HEK293 (cell line): Measurements from ENCODE around the gene DPYD.

Experiments
- CTCF ChIA-PET: fragments of 350-600 bp; formaldehyde crosslinking; extraction: SDS; loops from one replicate; lab custom pipeline; 2021; ENCODE audit warnings: antibody characterized with exemption; lab: Yijun Ruan, JAX
- POLR2A ChIA-PET: fragments of 300-600 bp; formaldehyde crosslinking; extraction: SDS; loops from one replicate; lab custom pipeline; 2020; ENCODE audit warnings: antibody characterized with exemption, inconsistent platforms; lab: Yijun Ruan, JAX
- H3K27ac ChIP-seq: fragments of 200-500 bp; sonication (Bioruptor generic); 2 replicates; pipeline ENCODE4 v1.5.1; 2014; ENCODE audit warnings: low read depth, low read length, control low read depth, inconsistent platforms; ENCODE audit errors: extremely low read depth
- H3K36me3 ChIP-seq, 2 experiments: fragments of 200-500 bp in 1 of 2; sonication (Bioruptor generic) in 1 of 2; 1 replicate in 1 of 2; 2 replicates in 1 of 2; pipeline ENCODE4 v1.5.1; 2014 to 2017; ENCODE audit warnings: inconsistent platforms in 2 of 2, low read length in 2 of 2; ENCODE audit not compliant: control insufficient read depth in 2 of 2, insufficient read depth in 1 of 2
- H3K4me1 ChIP-seq: fragments of 200-500 bp; sonication (Bioruptor generic); 2 replicates; pipeline ENCODE4 v1.5.1; 2014; ENCODE audit warnings: mild to moderate bottlenecking, low read length, inconsistent platforms; ENCODE audit not compliant: control insufficient read depth, insufficient read depth
- H3K4me3 ChIP-seq: 2 replicates; pipeline ENCODE4 v1.5.1; 2011; ENCODE audit warnings: low read depth, mild to moderate bottlenecking, control low read depth, low read length, moderate library complexity
- H3K9me3 ChIP-seq: fragments of 200-500 bp; sonication (Bioruptor generic); 2 replicates; pipeline ENCODE4 v1.5.1; 2014; ENCODE audit warnings: low read depth, low read length, inconsistent platforms; ENCODE audit not compliant: control insufficient read depth, insufficient read depth
- BCL11A ChIP-seq: fragments of 450-650 bp; formaldehyde crosslinking; IDR thresholded peaks from 2 replicates; pipeline ENCODE4 v1.5.1; 2016; ENCODE audit warnings: low read depth, missing biosample characterization, missing genetic modification characterization
- KLF1 ChIP-seq: fragments of 450-650 bp; formaldehyde crosslinking; IDR thresholded peaks from 2 replicates; pipeline ENCODE4 v1.5.1; 2016; ENCODE audit warnings: missing biosample characterization, missing genetic modification characterization
- KLF17 ChIP-seq: fragments of 450-650 bp; formaldehyde crosslinking; IDR thresholded peaks from 2 replicates; pipeline ENCODE4 v1.5.1; 2016; ENCODE audit warnings: missing biosample characterization, missing genetic modification characterization
- KLF8 ChIP-seq: fragments of 450-650 bp; formaldehyde crosslinking; IDR thresholded peaks from 2 replicates; pipeline ENCODE4 v1.5.1; 2016; ENCODE audit warnings: missing biosample characterization, missing genetic modification characterization
- MEIS1 ChIP-seq: sonication (generic); formaldehyde crosslinking; IDR thresholded peaks from 2 replicates; pipeline ENCODE4 v1.8.1; 2022; ENCODE audit warnings: missing genetic modification reagents, mild to moderate bottlenecking, borderline replicate concordance
- MZF1 ChIP-seq: fragments of 450-650 bp; formaldehyde crosslinking; IDR thresholded peaks from 2 replicates; pipeline ENCODE4 v1.5.1; 2017; ENCODE audit warnings: missing biosample characterization, missing genetic modification characterization, borderline replicate concordance
- OSR2 ChIP-seq: fragments of 450-650 bp; formaldehyde crosslinking; IDR thresholded peaks from 2 replicates; pipeline ENCODE4 v1.5.1; 2016; ENCODE audit warnings: missing biosample characterization, missing genetic modification characterization
- OVOL3 ChIP-seq: fragments of 450-650 bp; formaldehyde crosslinking; IDR thresholded peaks from 2 replicates; pipeline ENCODE4 v1.5.1; 2016; ENCODE audit warnings: missing biosample characterization, missing genetic modification characterization
- SP7 ChIP-seq: fragments of 450-650 bp; formaldehyde crosslinking; IDR thresholded peaks from 2 replicates; pipeline ENCODE4 v1.5.1; 2016; ENCODE audit warnings: missing biosample characterization, missing genetic modification characterization
- TCF7L2 ChIP-seq: IDR thresholded peaks from 2 replicates; pipeline ENCODE4 v1.6.1; 2011; ENCODE audit warnings: low read depth, mild to moderate bottlenecking, inconsistent platforms, low read length, moderate library complexity, borderline replicate concordance
- ZBTB21 ChIP-seq: fragments of 450-650 bp; formaldehyde crosslinking; IDR thresholded peaks from 2 replicates; pipeline ENCODE4 v1.5.1; 2017; ENCODE audit warnings: missing biosample characterization, missing genetic modification characterization
- ZFP3 ChIP-seq: fragments of 450-650 bp; formaldehyde crosslinking; IDR thresholded peaks from 2 replicates; pipeline ENCODE4 v1.5.1; 2016; ENCODE audit warnings: low read depth, missing biosample characterization, missing genetic modification characterization
- ZNF140 ChIP-seq: fragments of 450-650 bp; formaldehyde crosslinking; IDR thresholded peaks from 2 replicates; pipeline ENCODE4 v1.5.1; 2016; ENCODE audit warnings: missing biosample characterization, missing genetic modification characterization
- ZNF184 ChIP-seq: fragments of 450-650 bp; IDR thresholded peaks from 2 replicates; pipeline ENCODE4 v1.5.1; 2018; ENCODE audit warnings: missing biosample characterization, mild to moderate bottlenecking, missing genetic modification characterization
- ZNF221 ChIP-seq: fragments of 450-650 bp; formaldehyde crosslinking; IDR thresholded peaks from 2 replicates; pipeline ENCODE4 v1.5.1; 2017; ENCODE audit warnings: missing biosample characterization, missing genetic modification characterization, borderline replicate concordance
- ZNF311 ChIP-seq: fragments of 450-650 bp; formaldehyde crosslinking; IDR thresholded peaks from 2 replicates; pipeline ENCODE4 v1.5.1; 2017; ENCODE audit warnings: missing biosample characterization, missing genetic modification characterization, borderline replicate concordance
- ZNF529 ChIP-seq: fragments of 450-650 bp; formaldehyde crosslinking; IDR thresholded peaks from 2 replicates; pipeline ENCODE4 v1.5.1; 2017; ENCODE audit warnings: missing genetic modification characterization, missing biosample characterization; ENCODE audit not compliant: insufficient replicate concordance
- ZNF555 ChIP-seq: fragments of 450-650 bp; formaldehyde crosslinking; conservative IDR thresholded peaks from 2 replicates; pipeline ENCODE4 v1.5.1; 2017; ENCODE audit warnings: missing biosample characterization, mild to moderate bottlenecking, missing genetic modification characterization, inconsistent platforms
- ZNF629 ChIP-seq: fragments of 450-650 bp; formaldehyde crosslinking; IDR thresholded peaks from 2 replicates; pipeline ENCODE4 v1.5.1; 2017; ENCODE audit warnings: missing biosample characterization, missing genetic modification characterization
- ZNF654 ChIP-seq: fragments of 450-650 bp; formaldehyde crosslinking; IDR thresholded peaks from 2 replicates; pipeline ENCODE4 v1.5.1; 2016; ENCODE audit warnings: low read depth, missing biosample characterization, missing genetic modification characterization
- TF ChIP-seq, protein P1 (sequence below): fragments of 450-650 bp; formaldehyde crosslinking; IDR thresholded peaks from 2 replicates; pipeline ENCODE4 v1.5.1; 2016; ENCODE audit warnings: missing biosample characterization, missing genetic modification characterization
- TF ChIP-seq, protein P2 (sequence below): fragments of 450-650 bp; formaldehyde crosslinking; IDR thresholded peaks from 2 replicates; pipeline ENCODE4 v1.5.1; 2017; ENCODE audit warnings: missing biosample characterization, missing genetic modification characterization

DPYD gene

GRCh38 chr1:97170300-97170699 lies 750.5 kb downstream of the DPYD start:
- Histone ChIP-seq H3K36me3 (no peaks in the 10 kb centered on the region), H3K27ac (no peak overlapping the region), H3K9me3 (no peaks in the 10 kb centered on the region), H3K4me3 (no peak overlapping the region), H3K4me1 (no peaks in the 10 kb centered on the region)
- POLR2A ChIA-PET: no interaction called here
- no peak for TF ChIP-seq KLF1
- no peak for TF ChIP-seq ZNF221
- CTCF ChIA-PET: no interaction called here

- Histone ChIP-seq H3K27ac (no peak overlapping the region), H3K9me3 (no peaks in the 10 kb centered on the region), H3K36me3 (no peaks in the 10 kb centered on the region), H3K4me1 (no peaks in the 10 kb centered on the region), H3K4me3 (no peak overlapping the region)
- POLR2A ChIA-PET: no interaction called here
- no peak for TF ChIP-seq ZNF654 (tag by site-specific recombination)
- CTCF ChIA-PET: no interaction called here
Measured at GRCh38 chr1:97168056-97168455, 752.8 kb downstream of the DPYD start.

DNA sequence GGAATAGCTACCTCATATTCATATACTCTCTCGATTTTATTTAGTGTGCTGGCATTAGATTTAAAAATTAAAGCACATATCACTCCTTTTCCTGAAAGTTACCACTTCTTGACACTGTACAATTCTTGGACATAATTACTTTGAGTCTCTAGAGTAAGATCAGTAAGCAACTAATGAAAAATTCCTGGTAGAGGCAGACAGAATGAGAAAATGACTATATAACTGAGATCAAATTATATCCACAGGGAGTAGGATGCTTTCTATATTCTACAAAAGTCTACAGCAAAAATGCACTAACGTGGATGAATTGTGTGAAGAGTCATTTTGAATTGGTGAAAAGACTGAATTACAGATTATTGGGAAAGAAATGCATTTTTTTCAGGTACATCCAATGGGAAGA lies 753.6 kb downstream of the DPYD start:
- ChIA-PET CTCF (no interaction called here), POLR2A (no interaction called here)
- H3K4me3 ChIP-seq: no peak overlapping the region
- H3K4me1 ChIP-seq: no peaks in the 10 kb centered on the region
- no peaks in the 10 kb centered on the region for H3K9me3 ChIP-seq
- H3K27ac ChIP-seq: no peak overlapping the region
- TF ChIP-seq MEIS1 (CRISPR knock-in tag) (no peak), KLF8 (tag by site-specific recombination) (no peak), ZNF555 (tag by site-specific recombination) (no peak)
- H3K36me3 ChIP-seq: no peaks in the 10 kb centered on the region

DNA sequence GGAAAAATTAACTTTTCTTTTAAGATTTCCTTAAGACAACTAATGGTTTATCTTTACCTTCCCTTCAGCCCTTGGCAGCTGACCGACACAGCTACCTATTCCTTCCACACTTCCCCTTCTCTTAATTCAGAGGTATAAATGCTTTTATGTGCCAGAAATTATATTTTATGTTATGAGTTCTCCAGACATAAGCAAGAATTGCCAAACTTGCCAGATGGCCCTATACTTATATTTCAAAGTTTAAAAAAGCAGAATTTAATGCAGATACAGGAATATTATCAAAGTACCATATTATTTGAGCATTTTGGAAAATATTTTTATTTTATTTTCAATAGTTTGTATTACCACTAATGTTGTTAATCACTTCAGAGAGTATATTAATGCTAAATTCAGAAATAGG lies 754.2 kb downstream of the DPYD start:
- Histone ChIP-seq H3K9me3 (no peaks in the 10 kb centered on the region), H3K4me3 (no peak overlapping the region), H3K36me3 (no peaks in the 10 kb centered on the region)
- CTCF ChIA-PET: interaction anchor here (0.9 kb wide), 1 partner anchor 29 kb away, joined by 4 read pairs; no protein-coding TSS in a partner anchor
- TF ChIP-seq ZNF184 (tag by site-specific recombination) (no peak), OVOL3 (tag by site-specific recombination) (no peak), ZNF529 (tag by site-specific recombination) (no peak), TCF7L2 (no peak), ZBTB21 (no peak), ZNF140 (no peak), OSR2 (no peak), ZNF311 (tag by site-specific recombination) (no peak), SP7 (tag by site-specific recombination) (no peak), ZNF629 (tag by site-specific recombination) (no peak), ZFP3 (tag by site-specific recombination) (no peak), MEIS1 (CRISPR knock-in tag) (no peak), BCL11A (tag by site-specific recombination) (no peak), KLF17 (tag by site-specific recombination) (no peak), MZF1 (no peak)
- TF ChIP-seq, protein P1, sequence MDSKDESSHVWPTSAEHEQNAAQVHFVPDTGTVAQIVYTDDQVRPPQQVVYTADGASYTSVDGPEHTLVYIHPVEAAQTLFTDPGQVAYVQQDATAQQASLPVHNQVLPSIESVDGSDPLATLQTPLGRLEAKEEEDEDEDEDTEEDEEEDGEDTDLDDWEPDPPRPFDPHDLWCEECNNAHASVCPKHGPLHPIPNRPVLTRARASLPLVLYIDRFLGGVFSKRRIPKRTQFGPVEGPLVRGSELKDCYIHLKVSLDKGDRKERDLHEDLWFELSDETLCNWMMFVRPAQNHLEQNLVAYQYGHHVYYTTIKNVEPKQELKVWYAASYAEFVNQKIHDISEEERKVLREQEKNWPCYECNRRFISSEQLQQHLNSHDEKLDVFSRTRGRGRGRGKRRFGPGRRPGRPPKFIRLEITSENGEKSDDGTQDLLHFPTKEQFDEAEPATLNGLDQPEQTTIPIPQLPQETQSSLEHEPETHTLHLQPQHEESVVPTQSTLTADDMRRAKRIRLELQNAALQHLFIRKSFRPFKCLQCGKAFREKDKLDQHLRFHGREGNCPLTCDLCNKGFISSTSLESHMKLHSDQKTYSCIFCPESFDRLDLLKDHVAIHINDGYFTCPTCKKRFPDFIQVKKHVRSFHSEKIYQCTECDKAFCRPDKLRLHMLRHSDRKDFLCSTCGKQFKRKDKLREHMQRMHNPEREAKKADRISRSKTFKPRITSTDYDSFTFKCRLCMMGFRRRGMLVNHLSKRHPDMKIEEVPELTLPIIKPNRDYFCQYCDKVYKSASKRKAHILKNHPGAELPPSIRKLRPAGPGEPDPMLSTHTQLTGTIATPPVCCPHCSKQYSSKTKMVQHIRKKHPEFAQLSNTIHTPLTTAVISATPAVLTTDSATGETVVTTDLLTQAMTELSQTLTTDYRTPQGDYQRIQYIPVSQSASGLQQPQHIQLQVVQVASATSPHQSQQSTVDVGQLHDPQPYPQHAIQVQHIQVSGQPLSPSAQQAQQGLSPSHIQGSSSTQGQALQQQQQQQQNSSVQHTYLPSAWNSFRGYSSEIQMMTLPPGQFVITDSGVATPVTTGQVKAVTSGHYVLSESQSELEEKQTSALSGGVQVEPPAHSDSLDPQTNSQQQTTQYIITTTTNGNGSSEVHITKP: no peak
- TF ChIP-seq, protein P2, sequence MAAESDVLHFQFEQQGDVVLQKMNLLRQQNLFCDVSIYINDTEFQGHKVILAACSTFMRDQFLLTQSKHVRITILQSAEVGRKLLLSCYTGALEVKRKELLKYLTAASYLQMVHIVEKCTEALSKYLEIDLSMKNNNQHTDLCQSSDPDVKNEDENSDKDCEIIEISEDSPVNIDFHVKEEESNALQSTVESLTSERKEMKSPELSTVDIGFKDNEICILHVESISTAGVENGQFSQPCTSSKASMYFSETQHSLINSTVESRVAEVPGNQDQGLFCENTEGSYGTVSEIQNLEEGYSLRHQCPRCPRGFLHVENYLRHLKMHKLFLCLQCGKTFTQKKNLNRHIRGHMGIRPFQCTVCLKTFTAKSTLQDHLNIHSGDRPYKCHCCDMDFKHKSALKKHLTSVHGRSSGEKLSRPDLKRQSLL (tag by site-specific recombination): no peak
- TF ChIP-seq, all 188 proteins: peak for 0
- POLR2A ChIA-PET: no interaction called here
- no peaks in the 10 kb centered on the region for H3K4me1 ChIP-seq
- H3K27ac ChIP-seq: no peak overlapping the region
